K562 (cell line): ENCODE results near the gene ETV3. TPM values are rescaled to one million over a fixed set of nuclear protein-coding genes. Genes with fewer than 3 reads are reported as not detected.

Experiments used
- ARID1B ChIP-seq: fragments of 450-650 bp; IDR thresholded peaks from 2 replicates; pipeline ENCODE4 v1.6.1; 2016; ENCODE audit warnings: antibody characterized with exemption, mild to moderate bottlenecking, inconsistent platforms
- BRCA1 ChIP-seq, 2 experiments: fragments of 450-650 bp in 1 of 2; sonication (generic) in 1 of 2; formaldehyde crosslinking in 1 of 2; IDR thresholded peaks; 2 replicates each; pipeline versions ENCODE4 v1.5.0 to v1.6.1; 2017 to 2020; ENCODE audit warnings: mild to moderate bottlenecking in 1 of 2, missing genetic modification reagents in 1 of 2
- CREM ChIP-seq: IDR thresholded peaks from 2 replicates; pipeline ENCODE4 v1.6.1; 2014; ENCODE audit warnings: antibody characterized with exemption, low read depth
- FOXK2 ChIP-seq, 2 experiments: fragments of 450-650 bp; IDR thresholded peaks in 1 of 2; conservative IDR thresholded peaks in 1 of 2; 2 replicates each; pipeline ENCODE4 v1.6.1; 2016; ENCODE audit warnings: low read depth in 2 of 2, mild to moderate bottlenecking in 1 of 2
- NBN ChIP-seq: fragments of 450-650 bp; IDR thresholded peaks from 2 replicates; pipeline ENCODE4 v1.6.1; 2016; ENCODE audit warnings: low read depth, mild to moderate bottlenecking
- NFIC ChIP-seq: fragments of 450-650 bp; IDR thresholded peaks from 2 replicates; pipeline ENCODE4 v1.6.1; 2017; ENCODE audit warnings: mild to moderate bottlenecking, inconsistent platforms
- SMARCE1 ChIP-seq: fragments of 450-650 bp; IDR thresholded peaks from 2 replicates; pipeline ENCODE4 v1.7.1; 2016; ENCODE audit warnings: mild to moderate bottlenecking
- STAG1 ChIP-seq: sonication (generic); formaldehyde crosslinking; IDR thresholded peaks from 2 replicates; pipeline ENCODE4 v1.5.0; 2020; ENCODE audit warnings: missing genetic modification reagents, borderline replicate concordance
- ZBTB7A ChIP-seq: IDR thresholded peaks from 2 replicates; pipeline ENCODE4 v1.6.1; 2011; ENCODE audit warnings: low read depth, mild to moderate bottlenecking, low read length, moderate library complexity, borderline replicate concordance; ENCODE audit not compliant: control insufficient read depth
- ZEB2 ChIP-seq: fragments of 450-650 bp; IDR thresholded peaks from 2 replicates; pipeline ENCODE4 v1.6.1; 2016
- ZNF263 ChIP-seq: sonication (generic); formaldehyde crosslinking; IDR thresholded peaks from 2 replicates; pipeline ENCODE4 v1.8.0; 2022; ENCODE audit warnings: mild to moderate bottlenecking, missing genetic modification reagents, borderline replicate concordance
- polyA plus RNA-seq, 8 experiments: library from polyadenylated mRNA; depleted of rRNA in 4 of 8; stranded (reverse) in 5 of 8; unstranded in 3 of 8; fragments of >200 nt; fragmentation: Nextera tagmentation in 2 of 8; fragmentation: Illumina TruSeq in 1 of 8; extraction: Ambion mirVana in 2 of 8; extraction: Trizol in 1 of 8; gene quantifications; 2 replicates each; pipeline versions ENCODE4 v1.2.1 to v1.2.3, GENCODE V29; 2011 to 2014; ENCODE audit warnings: inconsistent platforms in 1 of 8, missing spikeins in 1 of 8
- total RNA-seq, 7 experiments: library from RNA; depleted of rRNA in 6 of 7; stranded (reverse); fragments of >200 nt in 6 of 7; fragmentation: Illumina TruSeq in 2 of 7; extraction: Trizol in 2 of 7; gene quantifications; 2 replicates each; pipeline versions ENCODE4 v1.2.1 to v1.2.3, GENCODE V29; 2011 to 2021; ENCODE audit warnings: low replicate concordance in 1 of 7
- TF ChIP-seq, protein P1 (sequence below): sonication (generic); formaldehyde crosslinking; IDR thresholded peaks from 2 replicates; pipeline ENCODE4 v1.9.0; 2022; ENCODE audit warnings: mild to moderate bottlenecking, missing genetic modification reagents
- TF ChIP-seq, protein P2 (sequence below): fragments of 450-650 bp; IDR thresholded peaks from 2 replicates; pipeline ENCODE4 v1.6.1; 2016; ENCODE audit warnings: borderline replicate concordance

The ETV3 gene
- total and polyA plus RNA-seq, 9 of the 15 experiments (the other 6 are each of a cell fraction or from before 2014, with no cell fraction given) = 3.1 to 16.0 (median 9.0) TPM

DNA sequence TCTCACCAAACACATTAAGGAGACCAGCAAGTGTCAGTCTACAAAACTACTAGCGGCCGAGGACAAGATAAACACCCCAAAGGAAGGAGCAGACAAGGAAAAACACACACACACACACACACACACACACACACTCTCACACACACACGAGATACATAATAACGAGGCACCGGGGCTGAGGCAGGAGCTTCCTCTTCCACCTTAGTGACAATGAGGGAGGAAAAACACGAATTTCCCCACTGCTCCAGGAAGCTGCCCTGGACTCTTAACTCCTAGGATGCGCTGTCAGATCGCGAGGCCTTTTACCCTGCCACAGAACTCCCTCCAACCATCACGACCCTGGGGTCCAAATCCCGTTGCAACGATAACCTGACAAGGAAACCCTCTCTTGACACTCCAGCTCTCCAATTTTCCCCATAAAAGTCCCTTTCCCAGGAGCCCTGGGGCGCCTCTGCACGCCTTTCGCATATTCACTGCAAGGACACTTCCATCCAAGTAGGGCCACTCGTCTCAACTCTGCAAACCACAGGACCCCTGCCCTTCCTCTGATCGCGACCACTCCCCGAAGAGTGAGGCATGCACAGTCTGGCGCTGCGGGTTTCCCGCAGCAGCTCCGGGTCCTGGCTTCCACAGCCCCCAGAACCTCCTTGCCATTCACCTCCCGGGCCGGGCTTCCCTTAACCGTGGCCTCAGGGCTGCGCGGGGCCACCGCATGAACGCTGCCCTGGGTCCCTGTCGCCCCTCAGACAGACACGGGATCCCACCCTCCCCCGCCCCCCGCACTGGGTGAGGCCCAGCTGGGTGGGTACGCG is 581 bp downstream of the ETV3 start (continued):
- TF ChIP-seq ARID1B (peak; percentile 35), SMARCE1 (peak; percentile 55; the same call in 1 of the 2 replicates), CREM (peak; percentile 22; the same call in 1 of the 2 replicates), BRCA1 (IDR thresholded peaks at IDR 0.05) (no peak), BRCA1 (CRISPR knock-in tag; IDR thresholded peaks at IDR 0.05) (0 out of 2 replicates have a peak, but pooled peaks have one; percentile 82), NBN (0 out of 2 replicates have a peak, but pooled peaks have one; percentile 40), STAG1 (peak; percentile 34; the same call in 1 of the 2 replicates), FOXK2 (conservative IDR thresholded peaks at IDR 0.05 in 1 of 2, IDR thresholded peaks at IDR 0.05 in 1 of 2; ENCODE audit: low read depth in 2 of 2) (peak; percentile 59 to 78), ZBTB7A (peak; percentile 20; the same call in 1 of the 2 replicates), ZNF263 (CRISPR knock-in tag) (no peak), NFIC (no peak), ZEB2 (peak; percentile 52)
- TF ChIP-seq, protein P1, sequence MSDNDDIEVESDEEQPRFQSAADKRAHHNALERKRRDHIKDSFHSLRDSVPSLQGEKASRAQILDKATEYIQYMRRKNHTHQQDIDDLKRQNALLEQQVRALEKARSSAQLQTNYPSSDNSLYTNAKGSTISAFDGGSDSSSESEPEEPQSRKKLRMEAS (CRISPR knock-in tag) = no peak
- TF ChIP-seq, protein P2, sequence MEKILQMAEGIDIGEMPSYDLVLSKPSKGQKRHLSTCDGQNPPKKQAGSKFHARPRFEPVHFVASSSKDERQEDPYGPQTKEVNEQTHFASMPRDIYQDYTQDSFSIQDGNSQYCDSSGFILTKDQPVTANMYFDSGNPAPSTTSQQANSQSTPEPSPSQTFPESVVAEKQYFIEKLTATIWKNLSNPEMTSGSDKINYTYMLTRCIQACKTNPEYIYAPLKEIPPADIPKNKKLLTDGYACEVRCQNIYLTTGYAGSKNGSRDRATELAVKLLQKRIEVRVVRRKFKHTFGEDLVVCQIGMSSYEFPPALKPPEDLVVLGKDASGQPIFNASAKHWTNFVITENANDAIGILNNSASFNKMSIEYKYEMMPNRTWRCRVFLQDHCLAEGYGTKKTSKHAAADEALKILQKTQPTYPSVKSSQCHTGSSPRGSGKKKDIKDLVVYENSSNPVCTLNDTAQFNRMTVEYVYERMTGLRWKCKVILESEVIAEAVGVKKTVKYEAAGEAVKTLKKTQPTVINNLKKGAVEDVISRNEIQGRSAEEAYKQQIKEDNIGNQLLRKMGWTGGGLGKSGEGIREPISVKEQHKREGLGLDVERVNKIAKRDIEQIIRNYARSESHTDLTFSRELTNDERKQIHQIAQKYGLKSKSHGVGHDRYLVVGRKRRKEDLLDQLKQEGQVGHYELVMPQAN = 0 out of 2 replicates have a peak, but pooled peaks have one; percentile 22
